Tibial nerve (tissue), 4 donors: ENCODE results near the gene SLF2.

Experiments used
- CTCF ChIP-seq, 5 experiments: fragments of 200-600 bp in 3 of 5; fragments of 450-650 bp in 2 of 5; sonication (generic) in 3 of 5; IDR thresholded peaks; one replicate each; pipeline ENCODE4 v1.5.1; 2016 to 2019; ENCODE audit warnings: antibody characterized with exemption in 5 of 5, mild to moderate bottlenecking in 3 of 5, moderate library complexity in 2 of 5
- EP300 ChIP-seq, 2 donors: sonication (generic); formaldehyde crosslinking; IDR thresholded peaks; one replicate each; pipeline ENCODE4 v1.6.1; 2017; ENCODE audit warnings: antibody characterized with exemption in 2 of 2, mild to moderate bottlenecking in 1 of 2
- POLR2A ChIP-seq, 2 donors: fragments of 450-650 bp; IDR thresholded peaks; one replicate each; pipeline ENCODE4 v1.6.1; 2017; ENCODE audit warnings: antibody characterized with exemption in 2 of 2, mild to moderate bottlenecking in 2 of 2, moderate library complexity in 2 of 2

GRCh38 chr10:100965820-100966219, 53.1 kb downstream of the SLF2 start:
- TF ChIP-seq CTCF (IDR thresholded peaks at IDR 0.05): no peak
- TF ChIP-seq POLR2A (IDR thresholded peaks at IDR 0.05): no peak
- no peak for TF ChIP-seq EP300 (IDR thresholded peaks at IDR 0.05)
